GM12878 (cell line): ENCODE measurements around the gene CALCA. TPM values are rescaled to one million over a fixed set of nuclear protein-coding genes. Genes with fewer than 3 reads are reported as not detected.

ENCODE experiments used
- ATAC-seq: fragments of 200-7000 bp; cut with Tn5 transposase; 3 replicates; pipeline ENCODE4 v1.9.1; 2020; ENCODE audit warnings: mild to moderate bottlenecking, moderate library complexity
- BruUV-seq: library from RNA; stranded (reverse); fragments of 400-500 nt; replicated peaks from 2 replicates; lab custom pipeline; 2021; lab: Mats Ljungman, UMichigan
- CTCF ChIA-PET: fragments of 300-600 bp; sonication (Branson Sonifier 250); formaldehyde crosslinking; extraction: SDS; loops from one replicate; lab custom pipeline; 2021; ENCODE audit warnings: inconsistent platforms; lab: Yijun Ruan, JAX
- POLR2A ChIA-PET: fragments of 350-600 bp; formaldehyde crosslinking; extraction: SDS; loops from one replicate; lab custom pipeline; 2021; ENCODE audit warnings: inconsistent platforms; lab: Charles Lee
- RAD21 ChIA-PET: fragments of 300-600 bp; sonication (Branson Sonifier 250); formaldehyde crosslinking; loops from one replicate; lab custom pipeline; 2023; ENCODE audit warnings: antibody characterized with exemption; ENCODE audit not compliant: unreplicated experiment; lab: Charles Lee
- SMC1A ChIA-PET: fragments of 300-600 bp; sonication (Branson Sonifier 250); formaldehyde crosslinking; loops from one replicate; lab custom pipeline; 2023; ENCODE audit not compliant: unreplicated experiment, uncharacterized antibody; lab: Charles Lee
- DNase-seq: peaks from one replicate; pipeline ENCODE4 v3.0.0-alpha.2; 2011; ENCODE audit warnings: low read depth, low spot score
- FAIRE-seq: peaks from 3 replicates; lab custom pipeline; 2011; peaks lifted over from hg19 to GRCh38; lab: Jason Lieb, UNC
- H2AFZ ChIP-seq: 2 replicates; pipeline ENCODE4 v1.6.0; 2011; ENCODE audit warnings: low read depth, low read length, control low read depth; ENCODE audit not compliant: control insufficient read depth
- H3K27ac ChIP-seq: 2 replicates; pipeline ENCODE4 v1.5.1; 2011; ENCODE audit warnings: control low read depth; ENCODE audit not compliant: control insufficient read depth, insufficient read depth
- H3K27me3 ChIP-seq, 2 experiments: replicated peaks in 1 of 2; 2 replicates each; pipeline versions ENCODE4 v1.6.0 to v1.6.1; 2011; ENCODE audit warnings: low read length in 1 of 2; ENCODE audit not compliant: control insufficient read depth in 2 of 2, insufficient read depth in 2 of 2
- H3K36me3 ChIP-seq, 2 experiments: 2 replicates each; pipeline ENCODE4 v1.5.1; 2011; ENCODE audit warnings: low read length in 1 of 2; ENCODE audit not compliant: control insufficient read depth in 2 of 2, insufficient read depth in 2 of 2
- H3K4me1 ChIP-seq: 2 replicates; pipeline ENCODE4 v1.6.1; 2011; ENCODE audit warnings: mild to moderate bottlenecking, low read length, moderate library complexity, mixed read lengths; ENCODE audit not compliant: control insufficient read depth, insufficient read depth
- H3K4me2 ChIP-seq: 2 replicates; pipeline ENCODE4 v1.6.0; 2011; ENCODE audit warnings: control low read depth; ENCODE audit not compliant: control insufficient read depth, insufficient read depth
- H3K4me3 ChIP-seq: fragments of 200-600 bp; sonication (generic); 2 replicates; pipeline ENCODE4 v1.5.1; 2016
- H3K79me2 ChIP-seq: 2 replicates; pipeline ENCODE4 v1.6.0; 2011; ENCODE audit warnings: low read length; ENCODE audit not compliant: control insufficient read depth, insufficient read depth
- H3K9ac ChIP-seq: 2 replicates; pipeline ENCODE4 v1.8.0; 2011; ENCODE audit warnings: low read length, control low read depth, mixed read lengths; ENCODE audit not compliant: control insufficient read depth, insufficient read depth
- H3K9me3 ChIP-seq: replicated peaks from 3 replicates; pipeline ENCODE4 v1.5.1; 2011; ENCODE audit warnings: mild to moderate bottlenecking, low read length; ENCODE audit not compliant: control insufficient read depth, insufficient read depth
- H4K20me1 ChIP-seq: 2 replicates; pipeline ENCODE4 v1.6.0; 2011; ENCODE audit not compliant: control insufficient read depth, insufficient read depth
- CBX5 ChIP-seq: sonication (generic); IDR thresholded peaks from 2 replicates; pipeline ENCODE4 v1.6.1; 2016; ENCODE audit warnings: low read depth, moderate library complexity, mild to moderate bottlenecking, inconsistent platforms
- DPF2 ChIP-seq: fragments of 450-650 bp; IDR thresholded peaks from 2 replicates; pipeline ENCODE4 v1.6.1; 2017; ENCODE audit warnings: mild to moderate bottlenecking
- RB1 ChIP-seq: fragments of 450-650 bp; formaldehyde crosslinking; IDR thresholded peaks from 2 replicates; pipeline ENCODE4 v1.6.1; 2017; ENCODE audit warnings: mild to moderate bottlenecking, borderline replicate concordance
- RCOR1 ChIP-seq: conservative IDR thresholded peaks from 2 replicates; pipeline ENCODE4 v1.6.1; 2012; ENCODE audit warnings: low read depth, low read length, improper control_type of control experiment
- ZBED1 ChIP-seq: IDR thresholded peaks from 2 replicates; pipeline ENCODE4 v1.6.1; 2016; ENCODE audit warnings: borderline replicate concordance
- WGBS: methylation state at CpG from one replicate; pipeline ENCODE4 v1.1.6; 2016; ENCODE audit warnings: low lambda C conversion rate; ENCODE audit not compliant: insufficient replicate concordance, insufficient coverage; ENCODE audit errors: missing lambda C conversion rate; 5-methylcytosine and 5-hydroxymethylcytosine counted together
- in situ Hi-C: fragments of 300-500 bp; cut with MboI; formaldehyde crosslinking; loops from 9 replicates; pipeline ENCODE4 v1.14.3; 2018; ENCODE audit warnings: mixed read lengths
- intact Hi-C: fragments of 100-400 bp; cut with micrococcal nuclease; formaldehyde crosslinking; loops from one replicate; pipeline ENCODE4 v1.14.2; 2022; ENCODE audit not compliant: unreplicated experiment
- polyA plus RNA-seq, 11 experiments: library from polyadenylated mRNA; depleted of rRNA in 4 of 11; unstranded in 6 of 11; stranded (reverse) in 5 of 11; fragments of >200 nt; fragmentation: Nextera tagmentation in 4 of 11; fragmentation: Illumina TruSeq in 1 of 11; extraction: Ambion mirVana in 4 of 11; extraction: Trizol in 1 of 11; gene quantifications; 1 replicate in 1 of 11; 2 replicates in 10 of 11; pipeline versions ENCODE4 v1.2.1 to v1.2.3, GENCODE V29; 2011 to 2016; ENCODE audit warnings: inconsistent platforms in 2 of 11, missing spikeins in 2 of 11, low read depth in 1 of 11
- total RNA-seq, 4 experiments: library from RNA; depleted of rRNA in 3 of 4; stranded (reverse); fragments of >200 nt in 3 of 4; fragmentation: Illumina TruSeq in 1 of 4; extraction: Trizol in 1 of 4; gene quantifications; 2 replicates each; pipeline versions ENCODE4 v1.2.1 to v1.2.3, GENCODE V29; 2013 to 2021
- TF ChIP-seq, protein P1 (sequence below): fragments of 450-650 bp; IDR thresholded peaks from 2 replicates; pipeline ENCODE4 v1.6.1; 2016; ENCODE audit warnings: mild to moderate bottlenecking, moderate library complexity, borderline replicate concordance
- TF ChIP-seq, protein P2 (sequence below): fragments of 450-650 bp; IDR thresholded peaks from 2 replicates; pipeline ENCODE4 v1.6.1; 2018; ENCODE audit warnings: borderline replicate concordance, mild to moderate bottlenecking; ENCODE audit not compliant: partially characterized antibody
- TF ChIP-seq, protein P3 (sequence below): fragments of 450-650 bp; IDR thresholded peaks from 2 replicates; pipeline ENCODE4 v1.6.1; 2017; ENCODE audit warnings: low read depth, mild to moderate bottlenecking, moderate library complexity
- TF ChIP-seq, protein P4 (sequence below): fragments of 450-650 bp; formaldehyde crosslinking; IDR thresholded peaks from 2 replicates; pipeline ENCODE4 v1.4.0; 2020; ENCODE audit warnings: mild to moderate bottlenecking, moderate library complexity

CALCA gene
- total and polyA plus RNA-seq, 10 of the 15 experiments (the other 5 are each of a cell fraction or from before 2014, with no cell fraction given), result not detected

DNA sequence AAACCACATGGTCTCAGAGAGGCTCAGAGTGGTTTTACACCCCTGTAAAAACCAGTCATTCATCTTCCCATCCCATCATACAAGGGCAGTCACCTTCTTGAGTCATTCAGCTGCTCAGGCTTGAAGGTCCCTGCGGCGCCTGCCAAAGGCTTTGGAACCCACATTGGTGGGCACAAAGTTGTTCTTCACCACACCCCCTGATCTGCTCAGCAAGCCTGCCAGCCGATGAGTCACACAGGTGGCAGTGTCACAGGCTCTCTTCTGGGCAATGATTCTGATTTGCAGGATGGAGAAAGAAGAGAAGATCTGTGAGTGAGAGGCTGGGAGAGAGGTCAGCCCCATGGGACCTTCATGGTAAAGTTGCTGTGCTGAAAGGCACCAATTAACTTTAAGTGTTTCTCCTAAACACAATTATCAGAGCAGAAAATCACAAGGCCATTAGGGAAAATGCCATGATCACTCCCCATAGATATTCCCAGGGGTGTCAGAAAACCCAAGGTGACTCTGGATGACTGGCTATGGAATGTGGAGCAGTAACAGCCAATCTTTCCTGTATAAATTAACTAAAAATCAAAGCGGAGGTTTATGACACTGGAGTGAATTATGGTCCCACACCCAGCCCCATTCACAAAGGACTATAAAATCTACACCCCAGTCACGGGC lies 4.4 kb downstream of the CALCA start:
- FAIRE-seq, result no peak
- WGBS, result 17% methylated on average over 5 of the region's 5 CpGs
- CTCF ChIA-PET, result interaction anchor here (3.5 kb wide), 1 partner anchor 39 kb away, joined by 13 read pairs; no protein-coding TSS in a partner anchor

More for the DNA sequence above, 4.4 kb downstream of the CALCA start:
- ATAC-seq, result no peak
- ChIA-PET RAD21 (no interaction called here), POLR2A (no interaction called here), SMC1A (no interaction called here)
- H3K9me3 ChIP-seq, result no peaks in the 10 kb centered on the region
- H3K4me3 ChIP-seq, result no peak overlapping the region
- peaks cover 0 to 1% of the 10 kb centered on the region in 2 experiments; a peak in 1 of 4 replicates for H3K27me3 ChIP-seq
- H3K36me3 ChIP-seq, result no peaks in the 10 kb centered on the region
- in situ Hi-C loops (no loop called here), intact Hi-C loops (loop anchor here (5.0 kb wide), 1 partner anchor 240 kb away; no protein-coding TSS in a partner anchor)
- no peak for DNase-seq
- no peaks in the 10 kb centered on the region for H4K20me1 ChIP-seq
- TF ChIP-seq, protein P1, sequence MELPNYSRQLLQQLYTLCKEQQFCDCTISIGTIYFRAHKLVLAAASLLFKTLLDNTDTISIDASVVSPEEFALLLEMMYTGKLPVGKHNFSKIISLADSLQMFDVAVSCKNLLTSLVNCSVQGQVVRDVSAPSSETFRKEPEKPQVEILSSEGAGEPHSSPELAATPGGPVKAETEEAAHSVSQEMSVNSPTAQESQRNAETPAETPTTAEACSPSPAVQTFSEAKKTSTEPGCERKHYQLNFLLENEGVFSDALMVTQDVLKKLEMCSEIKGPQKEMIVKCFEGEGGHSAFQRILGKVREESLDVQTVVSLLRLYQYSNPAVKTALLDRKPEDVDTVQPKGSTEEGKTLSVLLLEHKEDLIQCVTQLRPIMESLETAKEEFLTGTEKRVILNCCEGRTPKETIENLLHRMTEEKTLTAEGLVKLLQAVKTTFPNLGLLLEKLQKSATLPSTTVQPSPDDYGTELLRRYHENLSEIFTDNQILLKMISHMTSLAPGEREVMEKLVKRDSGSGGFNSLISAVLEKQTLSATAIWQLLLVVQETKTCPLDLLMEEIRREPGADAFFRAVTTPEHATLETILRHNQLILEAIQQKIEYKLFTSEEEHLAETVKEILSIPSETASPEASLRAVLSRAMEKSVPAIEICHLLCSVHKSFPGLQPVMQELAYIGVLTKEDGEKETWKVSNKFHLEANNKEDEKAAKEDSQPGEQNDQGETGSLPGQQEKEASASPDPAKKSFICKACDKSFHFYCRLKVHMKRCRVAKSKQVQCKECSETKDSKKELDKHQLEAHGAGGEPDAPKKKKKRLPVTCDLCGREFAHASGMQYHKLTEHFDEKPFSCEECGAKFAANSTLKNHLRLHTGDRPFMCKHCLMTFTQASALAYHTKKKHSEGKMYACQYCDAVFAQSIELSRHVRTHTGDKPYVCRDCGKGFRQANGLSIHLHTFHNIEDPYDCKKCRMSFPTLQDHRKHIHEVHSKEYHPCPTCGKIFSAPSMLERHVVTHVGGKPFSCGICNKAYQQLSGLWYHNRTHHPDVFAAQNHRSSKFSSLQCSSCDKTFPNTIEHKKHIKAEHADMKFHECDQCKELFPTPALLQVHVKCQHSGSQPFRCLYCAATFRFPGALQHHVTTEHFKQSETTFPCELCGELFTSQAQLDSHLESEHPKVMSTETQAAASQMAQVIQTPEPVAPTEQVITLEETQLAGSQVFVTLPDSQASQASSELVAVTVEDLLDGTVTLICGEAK, result no peak
- TF ChIP-seq, protein P2, sequence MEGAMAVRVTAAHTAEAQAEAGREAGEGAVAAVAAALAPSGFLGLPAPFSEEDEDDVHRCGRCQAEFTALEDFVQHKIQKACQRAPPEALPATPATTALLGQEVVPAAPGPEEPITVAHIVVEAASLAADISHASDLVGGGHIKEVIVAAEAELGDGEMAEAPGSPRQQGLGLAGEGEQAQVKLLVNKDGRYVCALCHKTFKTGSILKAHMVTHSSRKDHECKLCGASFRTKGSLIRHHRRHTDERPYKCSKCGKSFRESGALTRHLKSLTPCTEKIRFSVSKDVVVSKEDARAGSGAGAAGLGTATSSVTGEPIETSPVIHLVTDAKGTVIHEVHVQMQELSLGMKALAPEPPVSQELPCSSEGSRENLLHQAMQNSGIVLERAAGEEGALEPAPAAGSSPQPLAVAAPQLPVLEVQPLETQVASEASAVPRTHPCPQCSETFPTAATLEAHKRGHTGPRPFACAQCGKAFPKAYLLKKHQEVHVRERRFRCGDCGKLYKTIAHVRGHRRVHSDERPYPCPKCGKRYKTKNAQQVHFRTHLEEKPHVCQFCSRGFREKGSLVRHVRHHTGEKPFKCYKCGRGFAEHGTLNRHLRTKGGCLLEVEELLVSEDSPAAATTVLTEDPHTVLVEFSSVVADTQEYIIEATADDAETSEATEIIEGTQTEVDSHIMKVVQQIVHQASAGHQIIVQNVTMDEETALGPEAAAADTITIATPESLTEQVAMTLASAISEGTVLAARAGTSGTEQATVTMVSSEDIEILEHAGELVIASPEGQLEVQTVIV, result no peak
- TF ChIP-seq ZBED1 (no peak), RB1 (no peak), CBX5 (no peak), RCOR1 (no peak), DPF2 (no peak)
- TF ChIP-seq, protein P3, sequence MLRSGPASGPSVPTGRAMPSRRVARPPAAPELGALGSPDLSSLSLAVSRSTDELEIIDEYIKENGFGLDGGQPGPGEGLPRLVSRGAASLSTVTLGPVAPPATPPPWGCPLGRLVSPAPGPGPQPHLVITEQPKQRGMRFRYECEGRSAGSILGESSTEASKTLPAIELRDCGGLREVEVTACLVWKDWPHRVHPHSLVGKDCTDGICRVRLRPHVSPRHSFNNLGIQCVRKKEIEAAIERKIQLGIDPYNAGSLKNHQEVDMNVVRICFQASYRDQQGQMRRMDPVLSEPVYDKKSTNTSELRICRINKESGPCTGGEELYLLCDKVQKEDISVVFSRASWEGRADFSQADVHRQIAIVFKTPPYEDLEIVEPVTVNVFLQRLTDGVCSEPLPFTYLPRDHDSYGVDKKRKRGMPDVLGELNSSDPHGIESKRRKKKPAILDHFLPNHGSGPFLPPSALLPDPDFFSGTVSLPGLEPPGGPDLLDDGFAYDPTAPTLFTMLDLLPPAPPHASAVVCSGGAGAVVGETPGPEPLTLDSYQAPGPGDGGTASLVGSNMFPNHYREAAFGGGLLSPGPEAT, result no peak
- TF ChIP-seq, protein P4, sequence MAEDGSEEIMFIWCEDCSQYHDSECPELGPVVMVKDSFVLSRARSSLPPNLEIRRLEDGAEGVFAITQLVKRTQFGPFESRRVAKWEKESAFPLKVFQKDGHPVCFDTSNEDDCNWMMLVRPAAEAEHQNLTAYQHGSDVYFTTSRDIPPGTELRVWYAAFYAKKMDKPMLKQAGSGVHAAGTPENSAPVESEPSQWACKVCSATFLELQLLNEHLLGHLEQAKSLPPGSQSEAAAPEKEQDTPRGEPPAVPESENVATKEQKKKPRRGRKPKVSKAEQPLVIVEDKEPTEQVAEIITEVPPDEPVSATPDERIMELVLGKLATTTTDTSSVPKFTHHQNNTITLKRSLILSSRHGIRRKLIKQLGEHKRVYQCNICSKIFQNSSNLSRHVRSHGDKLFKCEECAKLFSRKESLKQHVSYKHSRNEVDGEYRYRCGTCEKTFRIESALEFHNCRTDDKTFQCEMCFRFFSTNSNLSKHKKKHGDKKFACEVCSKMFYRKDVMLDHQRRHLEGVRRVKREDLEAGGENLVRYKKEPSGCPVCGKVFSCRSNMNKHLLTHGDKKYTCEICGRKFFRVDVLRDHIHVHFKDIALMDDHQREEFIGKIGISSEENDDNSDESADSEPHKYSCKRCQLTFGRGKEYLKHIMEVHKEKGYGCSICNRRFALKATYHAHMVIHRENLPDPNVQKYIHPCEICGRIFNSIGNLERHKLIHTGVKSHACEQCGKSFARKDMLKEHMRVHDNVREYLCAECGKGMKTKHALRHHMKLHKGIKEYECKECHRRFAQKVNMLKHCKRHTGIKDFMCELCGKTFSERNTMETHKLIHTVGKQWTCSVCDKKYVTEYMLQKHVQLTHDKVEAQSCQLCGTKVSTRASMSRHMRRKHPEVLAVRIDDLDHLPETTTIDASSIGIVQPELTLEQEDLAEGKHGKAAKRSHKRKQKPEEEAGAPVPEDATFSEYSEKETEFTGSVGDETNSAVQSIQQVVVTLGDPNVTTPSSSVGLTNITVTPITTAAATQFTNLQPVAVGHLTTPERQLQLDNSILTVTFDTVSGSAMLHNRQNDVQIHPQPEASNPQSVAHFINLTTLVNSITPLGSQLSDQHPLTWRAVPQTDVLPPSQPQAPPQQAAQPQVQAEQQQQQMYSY (CRISPR knock-in tag), result no peak
- no peak overlapping the region for H3K4me2 ChIP-seq
- no peaks in the 10 kb centered on the region for H3K79me2 ChIP-seq
- no peak overlapping the region for H2AFZ ChIP-seq
- H3K27ac ChIP-seq, result no peak overlapping the region
- no TSS peak for BruUV-seq
- H3K4me1 ChIP-seq, result no peaks in the 10 kb centered on the region
- no peak overlapping the region for H3K9ac ChIP-seq
